Liver (tissue), 9 donors: ENCODE results near the gene NEU4. TPM values are rescaled to one million over a fixed set of nuclear protein-coding genes. Genes with fewer than 3 reads are reported as not detected.
A peak's percentile ranks its signal among the peaks of the same experiment; 100 is the strongest.

Experiments used
- DNase-seq: peaks from one replicate; pipeline ENCODE4 v3.0.0-alpha.2; 2017; ENCODE audit warnings: low spot score
- H3K27ac ChIP-seq, 2 donors: one replicate each; pipeline ENCODE4 v1.7.0; 2013; ENCODE audit warnings: inconsistent platforms in 2 of 2, low read length in 2 of 2, control low read depth in 1 of 2, low read depth in 1 of 2, mild to moderate bottlenecking in 1 of 2
- H3K27me3 ChIP-seq, 4 donors: one replicate each; pipeline versions ENCODE4 v1.6.1 to v1.7.0; 2013; ENCODE audit warnings: low read length in 3 of 4, inconsistent platforms in 1 of 4, mild to moderate bottlenecking in 1 of 4, moderate library complexity in 1 of 4; ENCODE audit not compliant: control insufficient read depth in 4 of 4, insufficient read depth in 4 of 4
- H3K36me3 ChIP-seq, 4 donors: one replicate each; pipeline versions ENCODE4 v1.6.1 to v1.7.0; 2013; ENCODE audit warnings: low read length in 3 of 4, mild to moderate bottlenecking in 3 of 4, low read depth in 1 of 4, moderate library complexity in 1 of 4; ENCODE audit not compliant: control insufficient read depth in 4 of 4, insufficient read depth in 3 of 4
- H3K4me1 ChIP-seq, 4 donors: one replicate each; pipeline versions ENCODE4 v1.6.1 to v1.7.0; 2013; ENCODE audit warnings: low read length in 3 of 4, mild to moderate bottlenecking in 3 of 4, moderate library complexity in 1 of 4; ENCODE audit not compliant: control insufficient read depth in 4 of 4, insufficient read depth in 4 of 4
- H3K4me3 ChIP-seq, 3 donors: one replicate each; pipeline versions ENCODE4 v1.6.1 to v1.7.0; 2013; ENCODE audit warnings: low read length in 3 of 3, control low read depth in 1 of 3, low read depth in 1 of 3, mild to moderate bottlenecking in 1 of 3
- H3K9ac ChIP-seq, 2 donors: one replicate each; pipeline ENCODE4 v1.7.0; 2013; ENCODE audit warnings: low read length in 2 of 2, mild to moderate bottlenecking in 2 of 2, moderate library complexity in 2 of 2, control low read depth in 1 of 2, low read depth in 1 of 2
- H3K9me3 ChIP-seq, 4 donors: one replicate each; pipeline versions ENCODE4 v1.6.1 to v1.7.0; 2013; ENCODE audit warnings: low read length in 3 of 4; ENCODE audit not compliant: control insufficient read depth in 4 of 4
- CTCF ChIP-seq: fragments of 150-350 bp; IDR thresholded peaks from 2 replicates; pipeline ENCODE4 v1.5.1; 2017; ENCODE audit warnings: improper control_type of control experiment, low read depth, low read length; ENCODE audit not compliant: missing input control
- EGR1 ChIP-seq, 2 donors: IDR thresholded peaks; 2 replicates each; pipeline ENCODE4 v1.6.1; 2016 to 2018; ENCODE audit warnings: antibody characterized with exemption in 2 of 2, low read depth in 2 of 2
- FOXA1 ChIP-seq: IDR thresholded peaks from 2 replicates; pipeline ENCODE4 v1.6.1; 2016; ENCODE audit warnings: antibody characterized with exemption
- FOXA2 ChIP-seq: IDR thresholded peaks from 2 replicates; pipeline ENCODE4 v1.6.1; 2016; ENCODE audit warnings: antibody characterized with exemption
- GABPA ChIP-seq, 2 donors: IDR thresholded peaks in 1 of 2; conservative IDR thresholded peaks in 1 of 2; 2 replicates each; pipeline ENCODE4 v1.6.1; 2016; ENCODE audit warnings: antibody characterized with exemption in 2 of 2, mild to moderate bottlenecking in 1 of 2, moderate library complexity in 1 of 2
- HNF4G ChIP-seq: IDR thresholded peaks from 2 replicates; pipeline ENCODE4 v1.6.1; 2016; ENCODE audit warnings: antibody characterized with exemption
- JUND ChIP-seq, 2 donors: IDR thresholded peaks; 2 replicates each; pipeline ENCODE4 v1.6.1; 2016; ENCODE audit warnings: antibody characterized with exemption in 2 of 2
- NR2F2 ChIP-seq: IDR thresholded peaks from 2 replicates; pipeline ENCODE4 v1.6.1; 2016; ENCODE audit warnings: antibody characterized with exemption
- RAD21 ChIP-seq, 2 donors: IDR thresholded peaks; 2 replicates each; pipeline ENCODE4 v1.6.1; 2016; ENCODE audit warnings: antibody characterized with exemption in 2 of 2, mild to moderate bottlenecking in 2 of 2
- RXRA ChIP-seq, 2 donors: IDR thresholded peaks; 2 replicates each; pipeline ENCODE4 v1.6.1; 2017 to 2018; ENCODE audit warnings: antibody characterized with exemption in 2 of 2, mild to moderate bottlenecking in 1 of 2
- TAF1 ChIP-seq: conservative IDR thresholded peaks from 2 replicates; pipeline ENCODE4 v1.6.1; 2016; ENCODE audit warnings: antibody characterized with exemption, mild to moderate bottlenecking
- YY1 ChIP-seq: IDR thresholded peaks from 2 replicates; pipeline ENCODE4 v1.6.1; 2016; ENCODE audit warnings: antibody characterized with exemption, mild to moderate bottlenecking
- ZBTB33 ChIP-seq: IDR thresholded peaks from 2 replicates; pipeline ENCODE4 v1.6.1; 2016; ENCODE audit warnings: antibody characterized with exemption
- WGBS: extraction: QIAGEN DNeasy Blood & Tissue Kit; methylation state at CpG from one replicate; pipeline ENCODE4 v1.1.7; 2013; 5-methylcytosine and 5-hydroxymethylcytosine counted together
- polyA plus RNA-seq, 2 donors: library from polyadenylated mRNA; stranded (reverse) in 1 of 2; unstranded in 1 of 2; fragments of 200-250 nt in 1 of 2; fragments of >200 nt in 1 of 2; fragmentation: Nextera tagmentation in 1 of 2; extraction: Ambion mirVana in 1 of 2; gene quantifications; one replicate each; pipeline versions ENCODE4 v1.2.1 to v1.2.3, GENCODE V29; 2013 to 2015
- total RNA-seq, 2 donors: library from RNA; depleted of rRNA; stranded (reverse); fragments of >200 nt; gene quantifications; one replicate each; pipeline ENCODE4 v1.2.3, GENCODE V29; 2014
- TF ChIP-seq, protein P1 (sequence below): IDR thresholded peaks from 2 replicates; pipeline ENCODE4 v1.6.1; 2016; ENCODE audit warnings: antibody characterized with exemption, mild to moderate bottlenecking
- donor health status: healthy.
- donor health status: healthy.
- donor health status: healthy.
- donor health status: healthy.
- donor health status: healthy.

NEU4 gene
- total and polyA plus RNA-seq, 4 donors: 5.4 to 58.4 (median 35.1) TPM

DNA sequence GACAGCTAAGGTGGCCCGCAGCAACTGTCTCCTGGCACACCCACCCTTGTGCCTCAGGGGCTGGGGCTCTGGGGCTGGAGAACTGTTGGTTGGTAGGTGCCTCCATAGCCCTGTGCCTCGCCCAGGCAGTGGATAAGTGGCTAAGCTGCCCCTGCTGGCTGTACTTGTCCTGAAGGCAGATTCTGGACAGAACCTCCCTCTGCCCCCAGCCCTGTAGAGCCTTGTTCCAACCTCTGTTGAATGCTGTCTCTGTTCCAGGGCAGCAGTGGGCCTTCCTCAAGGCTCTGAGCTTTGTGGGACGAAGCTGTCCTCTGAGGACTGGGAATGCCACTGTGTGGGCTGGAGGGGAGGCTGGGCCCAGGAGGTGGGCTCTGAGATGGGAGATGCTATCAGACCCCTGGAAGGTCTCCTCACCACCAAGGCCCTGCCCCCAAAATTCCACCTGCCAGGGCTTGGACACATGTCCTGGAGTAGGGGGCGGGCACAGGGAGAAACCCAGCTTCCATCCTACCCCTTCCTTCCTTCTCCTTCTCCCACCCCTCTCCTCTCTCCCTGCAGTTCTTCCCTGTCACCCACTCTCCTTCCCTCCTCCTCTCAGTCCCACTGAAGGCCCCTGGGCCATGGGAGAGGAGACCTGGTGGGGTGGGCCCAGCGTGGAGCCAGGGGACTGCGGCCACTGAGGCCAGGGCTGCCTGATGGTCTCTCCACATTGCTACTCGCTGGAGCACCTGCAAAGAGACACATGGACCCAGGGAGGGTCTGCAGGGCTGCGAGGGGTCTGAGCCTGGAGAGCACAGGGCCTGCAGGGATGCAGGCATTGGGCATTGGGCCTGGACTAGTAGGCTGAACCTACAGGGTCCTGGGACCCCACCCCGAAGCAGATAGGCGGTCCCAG is 51.4 kb downstream of the NEU4 start:
- no peak overlapping the region for H3K9ac ChIP-seq
- WGBS: 94% methylated on average over 10 of the region's 10 CpGs
- no peak for DNase-seq
- H3K9me3 ChIP-seq: no peaks in the 10 kb centered on the region
- H3K27ac ChIP-seq: peak overlapping the region; percentile 59 to 64
- no peaks in the 10 kb centered on the region for H3K36me3 ChIP-seq
- H3K27me3 ChIP-seq: no peaks in the 10 kb centered on the region
- H3K4me1 ChIP-seq: no peaks in the 10 kb centered on the region
- TF ChIP-seq, protein P1, sequence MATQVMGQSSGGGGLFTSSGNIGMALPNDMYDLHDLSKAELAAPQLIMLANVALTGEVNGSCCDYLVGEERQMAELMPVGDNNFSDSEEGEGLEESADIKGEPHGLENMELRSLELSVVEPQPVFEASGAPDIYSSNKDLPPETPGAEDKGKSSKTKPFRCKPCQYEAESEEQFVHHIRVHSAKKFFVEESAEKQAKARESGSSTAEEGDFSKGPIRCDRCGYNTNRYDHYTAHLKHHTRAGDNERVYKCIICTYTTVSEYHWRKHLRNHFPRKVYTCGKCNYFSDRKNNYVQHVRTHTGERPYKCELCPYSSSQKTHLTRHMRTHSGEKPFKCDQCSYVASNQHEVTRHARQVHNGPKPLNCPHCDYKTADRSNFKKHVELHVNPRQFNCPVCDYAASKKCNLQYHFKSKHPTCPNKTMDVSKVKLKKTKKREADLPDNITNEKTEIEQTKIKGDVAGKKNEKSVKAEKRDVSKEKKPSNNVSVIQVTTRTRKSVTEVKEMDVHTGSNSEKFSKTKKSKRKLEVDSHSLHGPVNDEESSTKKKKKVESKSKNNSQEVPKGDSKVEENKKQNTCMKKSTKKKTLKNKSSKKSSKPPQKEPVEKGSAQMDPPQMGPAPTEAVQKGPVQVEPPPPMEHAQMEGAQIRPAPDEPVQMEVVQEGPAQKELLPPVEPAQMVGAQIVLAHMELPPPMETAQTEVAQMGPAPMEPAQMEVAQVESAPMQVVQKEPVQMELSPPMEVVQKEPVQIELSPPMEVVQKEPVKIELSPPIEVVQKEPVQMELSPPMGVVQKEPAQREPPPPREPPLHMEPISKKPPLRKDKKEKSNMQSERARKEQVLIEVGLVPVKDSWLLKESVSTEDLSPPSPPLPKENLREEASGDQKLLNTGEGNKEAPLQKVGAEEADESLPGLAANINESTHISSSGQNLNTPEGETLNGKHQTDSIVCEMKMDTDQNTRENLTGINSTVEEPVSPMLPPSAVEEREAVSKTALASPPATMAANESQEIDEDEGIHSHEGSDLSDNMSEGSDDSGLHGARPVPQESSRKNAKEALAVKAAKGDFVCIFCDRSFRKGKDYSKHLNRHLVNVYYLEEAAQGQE: no peak
- no peak for TF ChIP-seq CTCF
- TF ChIP-seq FOXA1: no peak
- no peak for TF ChIP-seq RXRA (IDR thresholded peaks at IDR 0.05)
- no peak for TF ChIP-seq HNF4G
- no peak overlapping the region for H3K4me3 ChIP-seq

GRCh38 chr2:241861264-241861663 is 52.3 kb downstream of the NEU4 start:
- Histone ChIP-seq H3K36me3 (no peaks in the 10 kb centered on the region), H3K27me3 (no peaks in the 10 kb centered on the region), H3K9me3 (no peaks in the 10 kb centered on the region), H3K9ac (no peak overlapping the region), H3K4me1 (no peaks in the 10 kb centered on the region), H3K4me3 (no peak overlapping the region), H3K27ac (no peak overlapping the region)
- TF ChIP-seq EGR1 (IDR thresholded peaks at IDR 0.05; ENCODE audit: low read depth in 2 of 2) (no peak), JUND (IDR thresholded peaks at IDR 0.05) (no peak), HNF4G (no peak), TAF1 (no peak), ZBTB33 (no peak), CTCF (no peak), FOXA2 (no peak), NR2F2 (no peak), GABPA (IDR thresholded peaks at IDR 0.05 in 1 of 2, conservative IDR thresholded peaks at IDR 0.05 in 1 of 2) (no peak), FOXA1 (no peak), RXRA (IDR thresholded peaks at IDR 0.05) (no peak), RAD21 (IDR thresholded peaks at IDR 0.05) (no peak), YY1 (no peak)
- TF ChIP-seq, protein P1: no peak
- WGBS: 96% methylated on average over 1 of the region's 1 CpG
- no peak for DNase-seq
